Myocyte (in vitro differentiated cells): ENCODE measurements around the gene SCYGR2. TPM values are rescaled to one million over a fixed set of nuclear protein-coding genes. Genes with fewer than 3 reads are reported as not detected.

Experiments used
- DNase-seq: peaks from one replicate; pipeline ENCODE4 v3.0.0-alpha.2; 2012; ENCODE audit warnings: low read depth
- total RNA-seq: library from RNA; depleted of rRNA; stranded (reverse); fragments of >200 nt; gene quantifications from 2 replicates; pipeline ENCODE4 v1.2.3, GENCODE V29; 2014

Gene SCYGR2
- total RNA-seq, 1 donor from 2014 or later: not detected

DNA sequence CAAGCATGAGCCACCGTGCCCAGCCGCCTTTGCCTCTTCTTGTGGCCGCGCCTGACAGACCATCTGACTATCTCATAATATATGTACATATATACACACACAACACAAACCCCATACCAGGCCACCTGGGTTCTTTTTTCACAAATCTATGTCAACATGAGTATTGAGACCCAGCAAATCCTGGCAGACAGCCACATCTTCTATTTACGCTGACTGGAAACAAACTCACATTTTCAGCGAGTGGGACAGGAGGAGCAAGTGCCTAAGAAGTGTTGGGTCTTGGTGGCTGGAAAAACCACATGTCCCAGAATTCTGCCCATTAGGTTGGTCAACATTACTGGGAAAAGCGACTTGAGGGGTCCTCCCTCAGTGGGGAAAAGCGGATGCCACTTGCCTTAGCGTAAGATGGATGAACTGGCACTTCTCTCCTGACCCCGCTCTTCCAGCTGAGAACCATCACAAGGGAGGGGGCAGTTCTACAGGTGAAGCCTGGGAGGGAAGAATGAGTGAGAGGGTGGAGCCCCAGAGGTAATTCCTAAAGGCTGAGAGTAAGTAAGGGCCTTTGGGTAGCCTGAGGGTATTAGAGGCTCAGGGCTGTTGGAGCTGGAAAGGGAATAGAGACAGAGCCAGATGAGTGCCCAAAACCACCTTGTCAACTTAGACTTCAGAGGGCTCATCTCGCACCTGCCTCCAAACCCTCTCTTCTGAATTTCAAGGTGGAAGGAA lies 14.0 kb downstream of the SCYGR2 start:
- DNase-seq: no peak

DNA sequence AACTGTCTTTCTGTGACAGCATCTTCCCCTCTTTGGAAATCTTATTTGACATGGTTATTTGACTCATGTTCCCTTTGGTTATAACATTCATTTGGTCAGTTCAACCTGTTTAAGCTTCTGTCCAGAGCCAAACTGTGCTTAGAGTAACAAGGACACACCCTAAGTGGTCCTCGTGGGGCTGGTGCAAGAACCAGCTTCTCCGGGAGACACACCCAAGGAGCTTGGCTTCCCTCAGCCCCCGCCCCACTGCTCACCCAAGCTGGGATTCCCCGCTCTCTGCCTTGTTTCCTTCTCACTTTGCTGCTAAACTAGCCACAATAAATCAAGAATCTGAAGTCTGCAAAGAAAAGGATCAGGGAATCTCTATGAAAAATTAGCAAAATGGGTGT lies 14.6 kb downstream of the SCYGR2 start:
- no peak for DNase-seq

DNA sequence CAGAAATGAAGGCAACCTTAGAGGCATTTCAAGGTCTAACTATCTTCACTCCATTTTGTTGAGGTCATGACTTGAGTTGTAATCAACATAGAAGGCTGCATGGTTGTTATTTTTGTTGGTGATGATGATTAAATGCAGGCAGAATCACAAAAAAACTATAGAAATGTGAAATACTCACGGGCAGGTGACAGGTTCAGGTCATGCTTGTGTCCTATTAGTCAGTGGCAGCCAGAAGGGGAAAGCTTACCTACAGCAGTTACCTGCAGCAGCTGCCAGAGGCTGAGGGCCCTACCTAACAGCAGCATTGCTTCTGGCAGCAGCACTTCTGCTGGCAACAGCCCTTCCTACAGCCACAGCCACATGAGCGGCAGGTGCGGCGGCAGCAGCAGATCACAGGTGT lies 15.6 kb downstream of the SCYGR2 start:
- DNase-seq: no peak

DNA sequence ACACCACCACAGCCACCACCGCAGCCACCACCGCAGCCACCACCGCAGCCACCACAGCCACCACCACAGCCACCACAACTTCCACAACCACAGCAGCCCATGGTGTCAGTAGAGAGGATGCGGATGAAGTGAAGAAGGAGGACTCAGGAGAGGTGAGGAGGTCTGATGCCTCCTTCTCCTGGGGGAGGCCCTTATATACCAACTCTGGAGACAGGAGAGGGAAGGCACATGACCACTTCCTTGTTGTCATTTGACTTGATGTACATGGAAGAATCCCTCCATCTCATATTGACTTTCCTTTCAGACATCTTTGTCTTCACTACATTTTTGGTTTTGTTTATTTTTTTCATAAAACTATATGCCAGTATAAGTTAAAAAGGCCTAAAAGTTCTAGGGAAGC lies 16.0 kb downstream of the SCYGR2 start, which contains the start of gene SCYGR3:
TSS of gene SCYGR3 (minus strand) at position 101 of the 400 bp plus-strand sequence. CDS start at position 101, 0 bp downstream.
- no peak for DNase-seq

DNA sequence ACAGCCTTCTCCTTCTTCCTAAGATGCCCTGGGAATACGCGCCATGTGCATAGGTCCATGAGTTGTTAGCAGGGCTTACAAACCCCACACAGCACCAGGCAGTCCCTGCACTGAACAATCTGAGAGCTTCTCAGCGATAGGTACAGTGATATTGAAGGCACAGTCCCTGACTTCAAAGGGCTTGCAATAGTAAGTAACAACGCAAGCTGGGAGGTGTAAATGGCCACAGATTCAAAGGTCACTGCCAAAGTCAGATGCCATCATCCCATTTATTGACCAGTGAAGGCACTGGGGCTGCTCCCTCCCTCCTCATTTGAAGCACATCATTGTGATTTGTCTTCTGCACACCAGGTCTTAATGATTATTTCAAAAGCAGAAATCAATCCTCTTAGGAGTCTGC lies 16.5 kb downstream of the SCYGR2 start:
- no peak for DNase-seq

DNA sequence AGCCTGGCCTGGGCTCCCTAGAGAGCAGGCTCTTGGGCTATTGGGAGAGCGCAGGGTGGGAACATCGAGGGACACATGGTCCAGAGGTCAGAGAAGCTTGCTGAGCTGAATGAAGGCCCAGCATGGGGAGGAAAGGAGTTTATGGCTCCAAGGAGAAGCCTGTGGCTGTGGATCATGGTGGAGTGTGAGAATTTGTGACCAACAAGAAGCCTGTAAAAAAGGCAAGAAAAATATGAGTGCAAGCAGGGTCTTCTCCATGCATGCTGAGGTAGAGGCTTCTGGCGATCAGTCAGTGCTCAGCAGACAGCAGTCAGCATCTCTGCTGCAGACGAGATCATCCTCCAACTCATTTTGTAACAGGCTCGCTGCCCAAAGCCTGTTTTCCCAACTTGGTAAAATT lies 17.2 kb downstream of the SCYGR2 start:
- no peak for DNase-seq

DNA sequence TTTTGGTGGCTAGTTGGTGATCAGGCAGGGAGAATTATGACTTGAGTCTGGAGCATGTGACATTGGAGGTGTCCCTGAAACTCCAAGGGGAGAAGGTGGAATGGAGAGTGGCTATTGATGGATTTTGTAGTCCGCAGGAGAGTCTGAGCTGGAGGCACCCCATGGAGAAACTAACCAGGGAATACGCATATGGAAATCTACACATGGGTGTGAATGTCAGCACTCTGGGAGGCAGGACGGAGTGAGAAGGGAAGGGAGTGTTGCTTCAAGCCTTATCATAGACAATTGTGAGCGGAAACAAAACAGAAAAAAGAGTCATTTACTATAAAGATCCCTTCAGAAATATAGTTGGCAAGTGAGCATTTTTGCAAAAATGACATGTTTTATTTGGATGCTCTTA lies 17.9 kb downstream of the SCYGR2 start:
- DNase-seq: no peak

DNA sequence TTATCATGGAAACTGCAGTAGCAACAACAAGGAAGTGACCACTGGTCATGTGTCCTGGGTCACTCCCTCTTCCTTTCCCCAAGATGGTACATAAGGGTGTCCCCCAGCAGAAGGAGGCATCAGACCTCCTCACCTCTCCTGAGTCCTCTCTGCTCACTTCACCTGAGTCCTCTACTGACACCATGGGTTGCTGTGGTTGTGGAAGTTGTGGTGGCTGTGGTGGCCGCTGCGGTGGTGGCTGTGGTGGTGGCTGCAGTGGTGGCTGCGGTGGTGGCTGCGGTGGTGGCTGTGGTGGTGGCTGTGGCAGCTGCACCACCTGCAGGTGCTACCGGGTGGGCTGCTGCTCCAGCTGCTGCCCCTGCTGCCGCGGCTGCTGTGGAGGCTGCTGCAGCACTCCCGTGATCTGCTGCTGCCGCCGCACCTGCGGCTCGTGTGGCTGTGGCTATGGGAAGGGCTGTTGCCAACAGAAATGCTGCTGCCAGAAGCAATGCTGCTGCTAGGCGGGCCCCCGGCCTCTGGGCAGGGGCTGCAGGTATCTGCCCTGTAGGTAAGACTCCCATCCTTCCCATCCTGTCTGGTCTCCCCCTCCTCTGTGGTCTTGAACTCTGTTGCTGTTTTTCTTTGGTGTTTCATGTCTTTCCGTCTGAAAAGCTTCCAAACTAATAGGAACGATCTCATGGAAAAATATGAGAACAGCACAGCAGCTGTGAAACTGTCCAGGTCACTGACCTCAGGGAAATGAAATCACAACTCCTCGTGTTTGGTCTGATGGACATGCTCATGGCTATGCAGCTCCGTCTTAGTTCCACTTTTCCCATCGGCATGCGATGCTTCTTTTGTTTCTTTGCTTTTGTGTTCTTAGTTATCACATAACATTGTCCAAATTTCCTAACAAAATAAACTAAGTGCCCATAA lies 18.9 kb downstream of the SCYGR2 start, which contains the start of gene SCYGR4:
TSS of gene SCYGR4 (plus strand) at position 183 of the 915 bp plus-strand sequence. CDS start at position 183, 0 bp downstream.
- peak; percentile 44 for DNase-seq

DNA sequence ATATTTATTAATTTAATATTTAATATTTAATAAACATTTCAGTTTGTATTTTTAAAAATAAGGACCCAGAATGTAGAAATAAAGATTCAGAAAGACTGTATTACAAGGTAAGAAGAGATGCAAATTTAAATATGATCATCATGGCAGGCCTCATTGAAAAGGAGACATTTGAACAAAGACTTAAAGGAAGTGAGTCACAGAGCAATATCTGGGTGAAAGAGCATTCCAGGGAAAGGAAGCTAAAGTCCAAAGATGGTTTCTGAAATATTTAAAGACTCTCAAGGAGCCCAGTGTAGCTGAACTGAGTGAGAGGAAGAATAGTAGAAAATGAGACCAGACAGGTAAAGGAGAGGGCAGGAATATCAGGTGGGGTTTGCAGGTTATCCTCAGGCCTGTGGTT lies 24.5 kb downstream of the SCYGR2 start:
- DNase-seq: no peak

DNA sequence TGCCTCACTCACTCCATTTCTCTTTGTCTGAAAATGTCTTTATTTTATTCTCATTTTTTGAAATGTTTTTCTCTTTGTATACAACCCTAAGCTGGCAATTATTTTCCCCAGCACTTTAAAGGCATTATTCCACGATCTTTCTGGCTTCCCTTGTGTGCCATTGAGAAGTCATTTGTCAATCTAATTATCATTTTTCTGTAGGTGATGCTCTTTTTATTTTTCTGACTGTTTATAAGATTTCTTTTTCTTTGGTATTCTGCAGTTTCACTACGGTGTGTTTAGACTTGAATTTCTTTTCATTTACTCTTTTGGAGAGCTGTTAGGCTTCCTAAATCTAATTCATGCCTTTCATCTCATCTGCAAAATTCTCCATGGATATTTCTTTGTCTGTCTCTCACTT lies 26.7 kb downstream of the SCYGR2 start:
- DNase-seq: no peak

DNA sequence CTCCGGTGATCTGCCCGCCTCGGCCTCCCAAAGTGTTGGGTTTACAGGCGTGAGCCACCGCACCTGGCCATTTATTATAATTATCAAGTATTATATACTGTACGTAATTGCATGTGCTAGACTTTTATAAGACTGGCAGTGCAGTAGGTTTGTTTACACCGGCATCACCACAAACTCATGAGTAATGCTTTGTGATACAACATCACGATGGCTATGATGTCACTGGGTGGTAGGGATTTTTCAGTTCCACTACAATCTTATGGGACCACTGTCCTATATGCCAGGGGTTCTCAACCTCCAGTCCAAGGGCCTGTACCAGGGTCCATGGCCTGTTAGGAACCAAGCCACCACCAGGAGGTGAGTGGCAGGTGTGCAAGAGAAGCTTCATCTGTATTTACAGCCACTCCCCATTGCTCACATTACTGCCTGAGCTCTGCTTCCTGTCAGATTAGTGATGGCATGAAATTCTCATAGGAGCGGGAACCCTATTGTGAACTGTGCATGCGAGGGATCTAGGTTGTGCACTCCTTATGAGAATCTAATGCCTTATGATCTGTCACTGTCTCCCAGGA lies 28.0 kb downstream of the SCYGR2 start:
- DNase-seq: no peak

DNA sequence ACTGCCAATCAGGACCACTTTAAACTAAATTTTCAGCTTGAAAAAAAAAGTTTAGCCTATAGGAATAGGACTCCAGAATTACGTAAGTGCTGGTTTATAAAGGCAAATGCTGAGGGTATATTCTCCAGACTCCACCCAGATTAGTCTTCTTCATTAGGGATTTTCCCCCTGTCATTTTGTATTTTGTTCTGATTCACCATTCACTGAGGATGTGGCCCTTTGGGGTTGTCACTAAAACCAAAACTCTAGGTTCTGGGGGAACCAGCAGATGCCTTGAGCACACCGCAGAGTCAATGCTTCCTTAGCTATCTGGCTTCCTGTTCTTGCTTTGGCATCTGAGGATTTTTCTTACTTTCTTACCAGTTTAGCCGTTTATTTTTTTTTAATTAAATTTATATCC lies 29.1 kb downstream of the SCYGR2 start:
- DNase-seq: no peak

DNA sequence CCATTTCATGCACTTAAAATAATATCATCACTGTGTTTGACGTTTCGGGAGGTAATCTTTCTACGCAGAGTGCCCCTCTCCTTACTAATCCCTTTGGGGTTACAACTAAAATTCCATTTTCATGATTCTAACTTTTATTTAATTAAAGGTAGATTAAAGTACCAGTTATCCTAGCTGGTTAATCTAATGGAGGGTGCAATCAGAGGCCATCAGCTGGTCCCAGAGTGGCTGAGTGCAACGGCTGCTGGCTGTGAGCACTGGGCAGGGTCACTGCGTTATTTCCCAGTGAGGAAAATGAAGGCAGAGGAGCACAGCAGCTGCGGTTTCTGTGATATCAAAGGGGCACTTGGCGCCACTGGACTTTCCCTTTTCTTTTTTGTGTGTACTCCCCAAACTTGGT lies 30.7 kb downstream of the SCYGR2 start:
- no peak for DNase-seq

DNA sequence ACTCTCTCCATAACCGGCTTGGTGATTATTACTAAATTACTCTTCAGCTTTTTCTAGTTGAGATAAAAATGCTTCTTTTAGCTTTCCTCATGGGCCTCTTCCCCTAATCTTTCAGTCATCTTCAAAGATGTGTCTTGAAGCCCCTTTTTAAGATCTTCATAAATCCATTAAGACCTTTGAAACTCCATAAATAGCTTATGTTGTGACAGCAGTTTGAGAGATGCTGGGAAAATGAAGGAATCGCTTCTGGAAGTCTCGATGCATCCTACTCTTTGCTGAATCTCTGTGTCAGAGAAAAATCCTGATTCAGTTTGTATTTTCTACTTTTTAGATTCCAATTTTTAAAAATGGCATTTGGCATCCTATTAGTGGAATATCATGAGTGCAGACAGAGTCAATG lies 31.6 kb downstream of the SCYGR2 start:
- no peak for DNase-seq

DNA sequence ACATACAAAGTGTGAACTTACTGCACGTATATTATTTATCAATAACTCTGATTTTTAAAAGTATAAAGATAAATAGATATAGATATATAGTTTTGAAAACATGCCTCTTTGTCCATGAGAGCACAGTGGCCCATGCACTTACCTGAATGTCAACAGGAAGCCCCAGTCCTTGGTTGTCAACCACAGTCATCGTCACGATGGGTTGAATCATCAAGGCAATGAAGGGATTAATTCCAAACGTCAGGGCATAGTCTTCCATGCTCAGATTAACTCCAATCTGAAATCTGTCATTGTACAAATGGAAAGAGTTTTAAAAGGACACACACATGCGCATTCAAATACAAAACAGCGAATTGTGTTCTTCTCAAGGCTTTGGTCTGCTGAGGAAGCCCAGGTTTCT lies 34.1 kb downstream of the SCYGR2 start:
- no peak for DNase-seq

DNA sequence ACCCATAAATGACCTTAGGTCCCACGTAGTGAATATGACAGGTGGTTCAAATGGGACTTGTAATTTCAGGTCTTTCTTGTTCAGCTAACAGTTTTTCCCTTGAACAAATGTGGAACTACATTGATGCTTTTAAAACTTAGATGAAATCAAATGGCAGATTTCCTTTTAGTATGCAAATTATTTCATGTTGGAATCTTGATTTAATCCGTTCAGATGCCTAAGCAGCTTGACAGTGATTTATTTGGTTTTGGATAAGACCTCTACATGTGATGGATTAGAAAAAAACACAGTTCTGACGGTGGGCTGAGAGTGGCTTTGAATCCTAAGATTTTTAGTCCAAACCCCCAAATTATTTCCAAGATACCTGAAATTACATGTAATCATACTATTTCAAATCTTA lies 35.5 kb downstream of the SCYGR2 start:
- DNase-seq: no peak

DNA sequence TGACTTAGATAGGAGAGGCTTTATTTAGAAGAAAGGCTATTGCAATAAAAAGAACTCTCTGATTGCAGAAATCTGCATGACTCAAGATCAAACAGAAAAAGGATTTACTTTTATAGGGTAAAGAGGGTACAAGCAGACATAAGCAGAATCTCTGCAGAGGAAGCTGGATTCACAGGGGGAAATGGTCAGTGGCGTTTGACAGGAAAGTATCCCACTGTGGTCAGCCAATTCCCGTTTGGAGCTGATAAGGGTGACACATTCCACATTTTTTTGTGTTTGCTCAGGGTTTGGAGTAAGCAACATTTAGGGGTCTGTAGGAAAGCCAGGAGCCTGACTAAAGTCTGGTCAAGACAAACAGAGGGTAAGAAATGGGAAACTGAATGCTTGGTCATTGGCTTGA lies 44.0 kb downstream of the SCYGR2 start:
- DNase-seq: no peak

DNA sequence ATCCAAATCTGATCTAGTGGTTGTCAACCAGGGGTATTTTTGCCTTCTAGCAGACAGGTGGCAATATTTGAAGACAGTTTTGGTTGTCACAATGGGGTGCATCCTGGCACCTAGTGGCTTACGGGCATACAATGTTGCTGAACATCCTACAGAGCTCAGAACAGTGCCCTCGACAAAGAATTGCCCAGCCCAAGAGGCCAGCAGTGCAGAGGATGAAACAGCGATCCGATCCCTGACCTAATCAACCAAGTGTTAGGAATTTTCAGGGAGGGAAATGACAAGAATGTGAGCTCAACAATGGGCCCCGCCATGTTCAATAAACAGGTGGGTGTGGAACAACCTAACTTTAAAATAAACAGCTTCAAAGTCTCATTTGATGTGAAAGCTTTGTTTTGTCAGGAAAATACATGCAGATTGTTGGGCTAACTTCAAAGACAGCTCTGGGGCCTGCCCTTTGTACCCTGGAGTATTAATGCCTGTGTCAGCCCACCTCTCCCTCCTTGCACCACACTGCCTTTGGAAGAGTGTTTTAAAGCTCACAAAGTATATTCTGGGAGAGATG lies 45.4 kb downstream of the SCYGR2 start:
- DNase-seq: no peak
